Calu3 (cell line): ENCODE results near the gene ARHGAP12. TPM values are rescaled to one million over a fixed set of nuclear protein-coding genes. Genes with fewer than 3 reads are reported as not detected.

Source experiments
- BruUV-seq: library from RNA; stranded (reverse); fragments of 400-500 nt; replicated peaks from 2 replicates; lab custom pipeline; 2021; lab: Mats Ljungman, UMichigan
- CTCF ChIA-PET: fragments of 300-600 bp; sonication (Branson Sonifier 250); formaldehyde crosslinking; loops from one replicate; lab custom pipeline; 2022; ENCODE audit warnings: antibody characterized with exemption; lab: Charles Lee
- DNase-seq: peaks from one replicate; pipeline ENCODE4 v3.0.0; 2022
- H3K27ac Mint-ChIP-seq: one replicate; pipeline ENCODE4 v1.8.0; 2022; ENCODE audit warnings: mixed read lengths; ENCODE audit not compliant: unreplicated experiment
- H3K27me3 Mint-ChIP-seq: one replicate; pipeline ENCODE4 v1.8.0; 2022; ENCODE audit warnings: mixed read lengths; ENCODE audit not compliant: unreplicated experiment
- H3K36me3 Mint-ChIP-seq: one replicate; pipeline ENCODE4 v1.8.0; 2022; ENCODE audit warnings: mild to moderate bottlenecking, moderate library complexity, mixed read lengths; ENCODE audit not compliant: insufficient read depth, unreplicated experiment
- H3K4me1 Mint-ChIP-seq: one replicate; pipeline ENCODE4 v1.8.0; 2022; ENCODE audit warnings: mild to moderate bottlenecking, low read depth, mixed read lengths; ENCODE audit not compliant: unreplicated experiment
- H3K4me3 Mint-ChIP-seq: one replicate; pipeline ENCODE4 v1.8.0; 2022; ENCODE audit warnings: mild to moderate bottlenecking, low read depth, moderate library complexity, mixed read lengths; ENCODE audit not compliant: unreplicated experiment
- H3K9me3 Mint-ChIP-seq: one replicate; pipeline ENCODE4 v1.8.0; 2022; ENCODE audit warnings: low read depth, mixed read lengths; ENCODE audit not compliant: unreplicated experiment
- CTCF ChIP-seq: fragments of 200-600 bp; IDR thresholded peaks from one replicate; pipeline ENCODE4 v1.8.0; 2022; ENCODE audit warnings: antibody characterized with exemption; ENCODE audit not compliant: unreplicated experiment
- intact Hi-C: fragments of 100-400 bp; cut with micrococcal nuclease; formaldehyde crosslinking; loops from one replicate; pipeline ENCODE4 v1.10.0; 2022; ENCODE audit not compliant: unreplicated experiment
- total RNA-seq: library from RNA; stranded (reverse); gene quantifications from 2 replicates; pipeline ENCODE4 v1.2.3, GENCODE V29; 2022

ARHGAP12 gene
- total RNA-seq, 1 experiment from 2014 or later = 56.0 TPM

DNA sequence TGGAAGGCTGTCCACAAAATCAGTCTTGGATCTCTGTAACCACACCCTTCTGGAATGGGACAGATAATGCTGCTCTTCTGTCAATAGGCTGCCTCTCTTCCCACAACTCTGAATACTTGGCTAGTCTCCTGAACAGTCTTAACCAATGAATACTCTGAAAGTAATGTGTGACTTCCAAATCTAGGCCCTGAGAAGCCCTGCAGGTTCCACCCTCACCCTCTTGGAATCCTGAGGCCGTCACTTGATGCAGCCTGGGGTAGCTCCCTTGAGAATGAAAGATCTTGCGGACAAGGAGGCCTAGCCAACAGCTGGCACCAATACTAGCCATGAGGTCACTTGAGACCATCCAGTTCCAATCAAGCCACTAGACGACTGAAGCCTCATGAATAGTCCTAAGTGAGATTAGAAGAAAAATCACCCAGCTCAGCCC is 109.2 kb downstream of the ARHGAP12 start:
- no peak for DNase-seq
- no peak overlapping the region for H3K27ac Mint-ChIP-seq
- BruUV-seq = no TSS peak
- CTCF ChIA-PET = no interaction called here
- no peak overlapping the region for H3K4me3 Mint-ChIP-seq
- H3K27me3 Mint-ChIP-seq = no peaks in the 10 kb centered on the region
- intact Hi-C loops = no loop called here
- no peaks in the 10 kb centered on the region for H3K4me1 Mint-ChIP-seq
- TF ChIP-seq CTCF = no peak
- H3K36me3 Mint-ChIP-seq = peaks cover 14% of the 10 kb centered on the region
- H3K9me3 Mint-ChIP-seq = no peaks in the 10 kb centered on the region

DNA sequence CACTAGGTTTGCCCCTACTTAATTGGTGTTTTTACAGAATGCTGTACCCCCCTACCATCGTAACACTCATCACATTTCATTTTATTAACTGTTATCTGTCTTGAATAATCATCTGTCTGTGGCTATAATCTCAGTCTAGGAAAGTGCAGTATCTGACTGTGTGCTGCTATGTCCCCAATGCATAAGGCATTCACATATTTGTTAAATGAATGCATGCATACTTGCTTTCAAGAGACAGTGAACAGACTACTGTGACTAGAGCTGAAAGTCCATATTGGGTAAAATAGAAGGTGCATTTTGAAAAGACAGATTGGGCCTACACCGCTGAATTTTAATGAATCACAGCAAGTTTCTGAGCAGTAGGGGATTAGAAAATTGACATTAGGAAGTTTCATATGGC is 112.3 kb downstream of the ARHGAP12 start:
- DNase-seq = no peak
- H3K36me3 Mint-ChIP-seq = peaks cover 15% of the 10 kb centered on the region
- BruUV-seq = no TSS peak
- CTCF ChIA-PET = interaction anchor here (1.1 kb wide), 1 partner anchor 258 kb away, joined by 3 read pairs; no protein-coding TSS in a partner anchor
- no peaks in the 10 kb centered on the region for H3K27me3 Mint-ChIP-seq
- H3K27ac Mint-ChIP-seq = no peak overlapping the region
- no peak for TF ChIP-seq CTCF
- no peaks in the 10 kb centered on the region for H3K9me3 Mint-ChIP-seq
- intact Hi-C loops = no loop called here
- no peak overlapping the region for H3K4me3 Mint-ChIP-seq
- no peaks in the 10 kb centered on the region for H3K4me1 Mint-ChIP-seq

DNA sequence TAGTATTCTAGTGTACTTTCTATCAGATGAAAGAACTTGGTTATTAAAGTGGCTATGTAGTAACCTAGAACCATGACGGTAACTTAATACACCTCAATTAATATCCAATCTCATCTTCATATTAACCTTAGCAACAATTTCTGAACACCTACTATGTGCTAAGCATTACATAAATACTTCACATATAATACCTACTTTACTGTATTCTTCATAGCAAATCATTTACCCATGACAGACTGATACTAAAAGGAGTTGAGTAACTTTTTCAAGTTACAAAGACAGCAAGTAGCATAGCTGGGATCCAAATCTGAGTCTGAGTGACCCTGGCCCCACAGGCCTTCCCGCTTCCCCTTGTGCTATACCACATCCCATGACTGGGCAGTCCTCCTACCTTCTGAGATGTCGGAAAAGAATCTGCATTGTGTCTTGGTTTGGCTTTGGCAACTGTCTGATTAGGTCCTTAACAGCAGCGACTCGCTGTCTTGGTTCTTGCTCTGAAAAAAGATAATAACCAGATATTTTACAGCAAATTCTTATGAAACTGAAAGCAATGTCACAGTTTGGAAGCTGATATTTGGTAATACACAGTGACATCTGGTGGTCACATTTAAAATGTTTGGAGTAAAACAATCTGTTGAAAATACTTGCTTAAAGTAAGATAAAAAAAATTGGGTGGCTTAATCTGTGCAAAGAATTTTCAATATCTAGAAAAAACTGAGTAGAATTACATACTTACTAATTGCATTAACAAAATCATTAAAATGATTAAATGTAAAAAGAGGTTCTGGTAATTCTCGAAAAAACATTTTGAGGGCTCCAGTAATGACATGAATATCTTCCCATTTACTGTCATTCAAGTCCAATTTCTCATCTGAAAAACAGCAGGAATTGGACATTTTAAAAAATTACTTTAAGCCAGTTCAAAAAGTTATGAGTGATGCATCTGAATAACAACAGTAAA is 120.1 kb downstream of the ARHGAP12 start:
- no peaks in the 10 kb centered on the region for H3K9me3 Mint-ChIP-seq
- no peak for DNase-seq
- H3K27ac Mint-ChIP-seq = peak overlapping the region; percentile 31
- CTCF ChIA-PET = interaction anchor here (1.1 kb wide), 1 partner anchor 14 kb away, joined by 3 read pairs; no protein-coding TSS in a partner anchor
- intact Hi-C loops = loop anchor here (5.0 kb wide), 1 partner anchor 1056 kb away; no protein-coding TSS in a partner anchor
- no TSS peak for BruUV-seq
- peak; percentile 49 for TF ChIP-seq CTCF
- H3K27me3 Mint-ChIP-seq = no peaks in the 10 kb centered on the region
- peaks cover 42% of the 10 kb centered on the region for H3K36me3 Mint-ChIP-seq
- no peaks in the 10 kb centered on the region for H3K4me1 Mint-ChIP-seq
- H3K4me3 Mint-ChIP-seq = no peak overlapping the region

GRCh38 chr10:31804352-31804810 is 124.2 kb downstream of the ARHGAP12 start:
- BruUV-seq = no TSS peak
- H3K27ac Mint-ChIP-seq = no peak overlapping the region
- TF ChIP-seq CTCF = no peak
- no peaks in the 10 kb centered on the region for H3K4me1 Mint-ChIP-seq
- no peak overlapping the region for H3K4me3 Mint-ChIP-seq
- no peak for DNase-seq
- no peaks in the 10 kb centered on the region for H3K27me3 Mint-ChIP-seq
- CTCF ChIA-PET = interaction anchor here (0.5 kb wide), 1 partner anchor 17 kb away, joined by 3 read pairs; no protein-coding TSS in a partner anchor
- no peaks in the 10 kb centered on the region for H3K9me3 Mint-ChIP-seq
- peaks cover 37% of the 10 kb centered on the region for H3K36me3 Mint-ChIP-seq
- intact Hi-C loops = no loop called here
